ENCODE measurements around the gene SLC4A2.

SLC4A2 gene

DNA sequence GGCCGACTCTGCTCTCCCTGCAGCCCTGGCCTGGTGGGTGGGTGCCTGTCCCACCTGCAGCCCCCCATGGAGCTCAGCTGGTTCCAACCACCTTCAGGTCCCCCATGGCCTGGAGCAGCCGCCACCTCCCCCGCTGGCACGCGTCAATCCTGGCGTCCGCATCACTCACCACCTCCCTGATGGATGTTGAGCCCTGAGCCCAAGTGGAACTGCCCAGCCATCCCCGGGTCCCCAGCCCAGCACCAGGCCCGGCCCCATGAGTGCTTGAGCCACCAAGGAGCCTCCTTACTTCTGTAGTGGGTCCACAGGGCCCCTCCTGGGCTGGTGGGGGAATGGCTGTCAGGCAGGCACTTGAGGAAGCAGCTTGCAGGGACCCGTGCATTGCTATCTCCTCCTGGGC is 41.5 kb downstream of the SLC4A2 start:
- no peak for DNase-seq (ENCODE audit: extremely low read depth, low read depth)
- TF ChIP-seq, protein P1, sequence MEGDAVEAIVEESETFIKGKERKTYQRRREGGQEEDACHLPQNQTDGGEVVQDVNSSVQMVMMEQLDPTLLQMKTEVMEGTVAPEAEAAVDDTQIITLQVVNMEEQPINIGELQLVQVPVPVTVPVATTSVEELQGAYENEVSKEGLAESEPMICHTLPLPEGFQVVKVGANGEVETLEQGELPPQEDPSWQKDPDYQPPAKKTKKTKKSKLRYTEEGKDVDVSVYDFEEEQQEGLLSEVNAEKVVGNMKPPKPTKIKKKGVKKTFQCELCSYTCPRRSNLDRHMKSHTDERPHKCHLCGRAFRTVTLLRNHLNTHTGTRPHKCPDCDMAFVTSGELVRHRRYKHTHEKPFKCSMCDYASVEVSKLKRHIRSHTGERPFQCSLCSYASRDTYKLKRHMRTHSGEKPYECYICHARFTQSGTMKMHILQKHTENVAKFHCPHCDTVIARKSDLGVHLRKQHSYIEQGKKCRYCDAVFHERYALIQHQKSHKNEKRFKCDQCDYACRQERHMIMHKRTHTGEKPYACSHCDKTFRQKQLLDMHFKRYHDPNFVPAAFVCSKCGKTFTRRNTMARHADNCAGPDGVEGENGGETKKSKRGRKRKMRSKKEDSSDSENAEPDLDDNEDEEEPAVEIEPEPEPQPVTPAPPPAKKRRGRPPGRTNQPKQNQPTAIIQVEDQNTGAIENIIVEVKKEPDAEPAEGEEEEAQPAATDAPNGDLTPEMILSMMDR (IDR thresholded peaks at IDR 0.05; ENCODE audit: low read depth, low read length), result no peak

DNA sequence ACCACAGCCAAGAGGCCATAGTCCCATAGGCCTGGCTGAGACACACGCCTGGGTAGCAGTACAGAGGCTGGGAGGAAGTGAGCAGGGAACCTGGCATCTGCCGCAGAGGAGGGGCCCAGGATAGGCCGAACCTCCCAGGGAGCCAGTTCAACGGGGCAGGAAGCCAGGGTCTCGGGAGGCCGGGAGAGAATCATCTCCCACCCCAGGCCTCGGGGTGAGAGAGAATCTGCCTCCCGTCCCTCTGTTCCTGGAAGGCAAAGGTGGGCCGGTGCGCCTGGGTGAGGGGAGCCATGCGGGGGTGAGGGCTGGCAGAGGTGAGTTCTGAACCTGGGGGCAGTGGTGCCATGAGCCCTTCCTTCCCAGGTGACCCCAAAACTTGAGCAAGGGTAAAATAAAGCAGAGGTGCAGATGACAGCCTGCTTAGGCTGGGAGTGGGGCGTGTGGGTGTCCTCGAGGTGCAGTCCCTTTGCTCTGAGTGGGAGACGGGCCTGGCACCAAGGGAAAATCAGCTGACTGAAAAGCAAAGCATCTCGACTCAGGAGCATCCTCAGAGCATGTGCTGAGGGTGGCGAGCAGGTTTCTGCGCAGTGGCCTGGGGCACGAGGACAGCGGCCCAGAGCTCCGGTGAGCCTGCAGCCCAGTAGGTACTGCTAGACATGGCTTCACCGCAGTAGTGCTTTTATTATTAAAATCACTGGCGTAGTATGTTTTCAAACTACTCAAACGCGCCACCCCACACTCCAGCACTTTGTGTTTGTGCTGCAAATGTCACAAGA is 42.4 kb downstream of the SLC4A2 start:
- TF ChIP-seq, protein P1 (IDR thresholded peaks at IDR 0.05; ENCODE audit: low read depth, low read length), result no peak

DNA sequence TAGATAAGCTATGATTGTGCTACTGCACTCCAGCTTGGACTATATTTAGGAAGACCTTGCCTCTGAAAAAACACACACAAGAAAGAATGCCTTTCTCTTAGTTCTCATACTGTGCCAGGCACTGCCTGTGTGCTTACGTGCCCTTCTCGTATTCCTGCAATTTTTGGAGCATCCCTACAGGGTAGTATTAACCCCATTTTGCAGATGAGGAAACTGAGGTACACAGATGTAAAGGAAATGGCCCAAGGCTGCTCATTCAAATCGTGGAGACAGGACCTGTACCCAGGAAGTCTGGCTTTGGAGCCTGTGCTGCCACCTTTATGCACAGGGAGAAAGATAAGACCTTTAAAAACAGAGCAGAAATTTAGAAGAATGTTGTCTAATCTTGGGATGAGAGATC is 43.6 kb downstream of the SLC4A2 start:
- TF ChIP-seq, protein P1 (IDR thresholded peaks at IDR 0.05; ENCODE audit: low read depth, low read length), result no peak
- DNase-seq (ENCODE audit: extremely low read depth, low read depth), result no peak

More for the DNA sequence above, 42.4 kb downstream of the SLC4A2 start:
- DNase-seq (ENCODE audit: extremely low read depth, low read depth), result no peak

DNA sequence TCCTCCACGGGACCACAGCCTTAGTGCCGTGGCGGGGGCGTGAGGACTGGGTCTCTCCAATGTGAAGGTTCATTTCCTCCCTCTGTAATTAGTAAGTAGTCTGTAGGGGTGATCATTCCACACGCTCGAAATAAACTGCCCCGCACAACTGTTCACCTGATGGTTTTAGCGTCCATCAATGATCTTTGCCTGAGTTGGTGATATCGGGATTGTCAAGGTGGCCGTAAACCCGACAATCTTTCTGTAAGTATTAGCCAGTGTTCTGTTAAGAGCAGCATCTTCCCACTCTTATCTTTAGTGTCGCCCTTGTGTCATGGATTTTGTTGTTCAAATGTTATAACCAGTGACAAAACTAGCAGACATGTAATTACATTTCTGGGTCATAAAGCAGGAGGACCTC is 44.6 kb downstream of the SLC4A2 start:
- TF ChIP-seq, protein P1 (IDR thresholded peaks at IDR 0.05; ENCODE audit: low read depth, low read length), result no peak
- DNase-seq (ENCODE audit: extremely low read depth, low read depth), result no peak

DNA sequence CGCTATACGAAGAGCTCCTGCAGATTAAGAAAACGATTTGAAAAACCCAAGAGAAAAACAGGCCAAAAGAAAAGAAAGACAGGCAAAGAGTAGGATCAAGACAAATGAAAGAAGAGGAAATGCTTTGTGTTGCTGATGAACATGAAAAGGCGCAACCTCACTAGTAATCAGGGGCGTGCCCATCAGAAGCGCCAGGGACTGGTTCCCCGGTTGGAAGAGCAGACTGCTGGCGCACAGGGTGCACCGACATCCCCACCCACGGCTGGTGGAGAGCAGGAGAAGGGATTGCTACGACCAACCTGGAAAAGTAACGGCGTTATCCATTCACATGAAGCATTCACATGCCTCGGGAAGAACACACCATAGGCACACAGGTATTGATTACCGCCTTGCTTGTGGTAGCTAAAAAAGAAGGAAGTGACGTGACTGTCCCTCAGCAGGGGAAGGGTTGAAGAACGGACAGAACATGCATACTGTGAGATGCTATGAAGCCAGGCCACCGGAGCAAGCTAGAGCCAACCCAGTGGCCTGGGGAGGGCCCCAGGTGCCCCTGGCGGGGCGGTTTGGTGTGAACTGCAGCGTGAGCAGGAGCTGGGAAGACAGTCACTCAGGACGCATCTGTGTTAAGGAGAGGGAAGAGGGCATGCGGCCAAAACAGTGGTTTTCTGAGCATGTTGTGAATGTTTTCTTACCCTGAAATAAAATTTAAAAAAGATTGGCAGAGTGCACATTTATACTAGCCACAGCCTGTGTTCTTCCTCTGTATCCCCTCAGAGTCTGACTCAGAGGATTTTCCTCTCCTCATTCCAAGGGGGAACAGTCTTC is 45.2 kb downstream of the SLC4A2 start:
- TF ChIP-seq, protein P1 (IDR thresholded peaks at IDR 0.05; ENCODE audit: low read depth, low read length), result no peak
- no peak for DNase-seq (ENCODE audit: extremely low read depth, low read depth)

DNA sequence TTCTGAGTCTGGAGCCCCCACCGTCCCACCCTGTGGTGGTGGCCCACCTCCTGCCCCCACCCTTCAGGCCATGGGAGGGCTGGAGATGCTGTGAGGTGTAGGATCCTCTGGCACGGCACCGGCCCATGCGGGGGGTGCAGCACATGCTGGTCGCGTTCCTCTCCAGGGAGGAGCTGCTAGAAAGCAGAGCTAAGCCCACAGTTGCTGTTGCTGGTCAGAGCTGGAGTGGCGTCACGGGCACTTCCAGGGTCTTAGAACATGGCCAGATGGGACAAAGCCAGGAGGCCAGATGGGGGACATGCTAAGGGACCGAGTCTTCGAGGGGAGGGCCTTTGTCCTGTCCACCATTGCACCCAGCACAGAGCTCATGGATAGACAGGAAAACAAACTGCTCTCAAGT is 48.5 kb downstream of the SLC4A2 start:
- no peak for DNase-seq (ENCODE audit: extremely low read depth, low read depth)
- TF ChIP-seq, protein P1 (IDR thresholded peaks at IDR 0.05; ENCODE audit: low read depth, low read length), result no peak
